ENCODE results near the gene RIPK4. TPM values are rescaled to one million over a fixed set of nuclear protein-coding genes. Genes with fewer than 3 reads are reported as not detected.

RIPK4 gene
- polyA plus RNA-seq, 3 donors: 0.05 to 0.09 TPM; not detected in 1

DNA sequence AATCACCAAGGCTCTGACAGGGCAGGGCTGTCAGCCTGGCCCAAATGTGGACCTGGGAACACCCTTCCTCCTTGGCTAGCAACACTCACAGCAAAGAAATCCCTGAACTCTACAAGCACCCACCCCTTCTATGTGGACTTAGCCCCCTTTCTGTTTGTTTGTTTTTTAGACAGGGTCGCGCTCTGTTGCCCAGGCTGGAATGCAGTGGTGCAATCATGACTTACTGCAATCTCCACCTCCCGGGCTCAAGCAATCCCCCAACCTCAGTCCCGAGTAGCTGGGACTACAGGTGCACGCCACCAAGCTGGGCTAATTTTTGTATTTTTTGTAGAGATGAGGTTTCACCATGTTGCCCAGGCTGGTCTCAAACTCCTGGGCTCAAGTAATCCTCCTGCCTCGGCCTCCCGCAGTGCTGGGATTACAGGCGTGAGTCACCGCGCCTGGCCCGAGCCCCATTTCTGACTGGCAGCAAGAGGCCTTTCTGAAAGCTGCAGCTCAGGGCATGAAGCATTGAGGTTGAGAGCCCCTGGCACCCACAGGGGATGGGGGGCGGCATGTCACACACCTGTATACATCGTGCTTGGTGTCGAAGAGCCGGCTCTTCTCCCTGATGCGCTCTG lies 16.2 kb downstream of the RIPK4 start:
- Histone ChIP-seq H3K79me2 (ENCODE audit: insufficient read depth, low read length) (no peaks in the 10 kb centered on the region), H3K4me2 (replicated peaks; ENCODE audit: extremely low read depth, low read length, poor library complexity, severe bottlenecking) (no peak overlapping the region), H4K20me1 (ENCODE audit: insufficient read depth, low read length) (no peaks in the 10 kb centered on the region), H3K27ac (ENCODE audit: low read depth in 1 of 2, low read length in 2 of 2) (no peak overlapping the region), H3K4me1 (ENCODE audit: control insufficient read depth in 1 of 2, insufficient read depth in 2 of 2, low read length in 2 of 2) (peaks cover 9 to 14% of the 10 kb centered on the region in 2 donors), H2AFZ (ENCODE audit: insufficient read depth, low read depth, low read length, poor library complexity, severe bottlenecking) (no peak overlapping the region), H3K36me3 (replicated peaks in 1 of 2; ENCODE audit: control insufficient read depth in 1 of 2, insufficient read depth in 2 of 2, low read length in 2 of 2) (no peaks in the 10 kb centered on the region), H3K27me3 (ENCODE audit: control insufficient read depth in 2 of 2, insufficient read depth in 2 of 2, low read length in 2 of 2) (no peaks in the 10 kb centered on the region), H3K4me3 (replicated peaks in 1 of 3; ENCODE audit: low read depth in 2 of 3, low read length in 3 of 3) (no peak overlapping the region), H3K9me3 (replicated peaks in 1 of 2; ENCODE audit: control insufficient read depth in 1 of 2, insufficient read depth in 1 of 2, low read length in 2 of 2) (no peaks in the 10 kb centered on the region), H3K9ac (ENCODE audit: insufficient read depth, low read length, poor library complexity, severe bottlenecking) (no peak overlapping the region)
- WGBS (ENCODE audit: insufficient coverage): 96% methylated on average over 8 of the region's 16 CpGs
- Mint-ChIP-seq H3K9me3 (peaks cover 0 to 3% (median 0%) of the 10 kb centered on the region in 7 donors), H3K27me3 (ENCODE audit: low read depth in 3 of 3) (peaks cover 11 to 23% (median 16%) of the 10 kb centered on the region in 3 donors), H3K4me1 (peaks cover 15% of the 10 kb centered on the region), H3K36me3 (no peaks in the 10 kb centered on the region), H3K27ac (no peak overlapping the region), H3K4me3 (no peak overlapping the region)
- intact Hi-C loops (cut with micrococcal nuclease): no loop called here
- no peak for DNase-seq
- TF ChIP-seq, protein P1, sequence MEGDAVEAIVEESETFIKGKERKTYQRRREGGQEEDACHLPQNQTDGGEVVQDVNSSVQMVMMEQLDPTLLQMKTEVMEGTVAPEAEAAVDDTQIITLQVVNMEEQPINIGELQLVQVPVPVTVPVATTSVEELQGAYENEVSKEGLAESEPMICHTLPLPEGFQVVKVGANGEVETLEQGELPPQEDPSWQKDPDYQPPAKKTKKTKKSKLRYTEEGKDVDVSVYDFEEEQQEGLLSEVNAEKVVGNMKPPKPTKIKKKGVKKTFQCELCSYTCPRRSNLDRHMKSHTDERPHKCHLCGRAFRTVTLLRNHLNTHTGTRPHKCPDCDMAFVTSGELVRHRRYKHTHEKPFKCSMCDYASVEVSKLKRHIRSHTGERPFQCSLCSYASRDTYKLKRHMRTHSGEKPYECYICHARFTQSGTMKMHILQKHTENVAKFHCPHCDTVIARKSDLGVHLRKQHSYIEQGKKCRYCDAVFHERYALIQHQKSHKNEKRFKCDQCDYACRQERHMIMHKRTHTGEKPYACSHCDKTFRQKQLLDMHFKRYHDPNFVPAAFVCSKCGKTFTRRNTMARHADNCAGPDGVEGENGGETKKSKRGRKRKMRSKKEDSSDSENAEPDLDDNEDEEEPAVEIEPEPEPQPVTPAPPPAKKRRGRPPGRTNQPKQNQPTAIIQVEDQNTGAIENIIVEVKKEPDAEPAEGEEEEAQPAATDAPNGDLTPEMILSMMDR (IDR thresholded peaks at IDR 0.05): no peak

DNA sequence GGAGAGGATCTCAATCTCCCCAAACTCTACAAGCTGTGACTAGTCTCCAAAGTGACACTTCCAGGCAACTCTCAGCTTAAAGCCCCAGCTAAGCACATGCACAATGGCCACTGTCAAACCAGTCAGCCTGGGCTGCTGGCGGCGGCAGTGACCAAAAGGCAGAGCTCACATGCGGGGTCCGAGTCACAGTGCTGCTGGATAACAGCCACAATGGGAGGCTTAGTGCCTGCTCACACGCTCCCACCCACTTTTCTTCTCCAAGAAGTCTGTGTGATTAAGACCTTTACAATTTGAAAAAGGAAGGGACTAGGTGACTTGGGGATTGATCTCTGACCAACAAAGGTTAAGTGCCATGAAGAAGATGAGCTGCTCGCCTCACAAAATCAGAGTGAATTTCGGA lies 16.8 kb downstream of the RIPK4 start:
- DNase-seq: no peak
- Histone ChIP-seq H3K9ac (ENCODE audit: insufficient read depth, low read length, poor library complexity, severe bottlenecking) (no peak overlapping the region), H3K4me1 (ENCODE audit: control insufficient read depth in 1 of 2, insufficient read depth in 2 of 2, low read length in 2 of 2) (peaks cover 9 to 14% of the 10 kb centered on the region in 2 donors), H3K27me3 (ENCODE audit: control insufficient read depth in 2 of 2, insufficient read depth in 2 of 2, low read length in 2 of 2) (no peaks in the 10 kb centered on the region), H3K4me3 (replicated peaks in 1 of 3; ENCODE audit: low read depth in 2 of 3, low read length in 3 of 3) (no peak overlapping the region), H3K36me3 (replicated peaks in 1 of 2; ENCODE audit: control insufficient read depth in 1 of 2, insufficient read depth in 2 of 2, low read length in 2 of 2) (no peaks in the 10 kb centered on the region), H3K79me2 (ENCODE audit: insufficient read depth, low read length) (no peaks in the 10 kb centered on the region), H3K4me2 (replicated peaks; ENCODE audit: extremely low read depth, low read length, poor library complexity, severe bottlenecking) (no peak overlapping the region), H4K20me1 (ENCODE audit: insufficient read depth, low read length) (no peaks in the 10 kb centered on the region), H3K9me3 (replicated peaks in 1 of 2; ENCODE audit: control insufficient read depth in 1 of 2, insufficient read depth in 1 of 2, low read length in 2 of 2) (no peaks in the 10 kb centered on the region), H2AFZ (ENCODE audit: insufficient read depth, low read depth, low read length, poor library complexity, severe bottlenecking) (no peak overlapping the region), H3K27ac (ENCODE audit: low read depth in 1 of 2, low read length in 2 of 2) (no peak overlapping the region)
- peaks cover 11 to 23% (median 19%) of the 10 kb centered on the region in 3 donors for H3K27me3 Mint-ChIP-seq (ENCODE audit: low read depth in 3 of 3)
- peaks cover 0 to 3% (median 0%) of the 10 kb centered on the region in 7 donors for H3K9me3 Mint-ChIP-seq
- peaks cover 15% of the 10 kb centered on the region for H3K4me1 Mint-ChIP-seq
- TF ChIP-seq, protein P1 (IDR thresholded peaks at IDR 0.05): no peak
- intact Hi-C loops (cut with micrococcal nuclease): no loop called here
- H3K27ac Mint-ChIP-seq: no peak overlapping the region
- H3K4me3 Mint-ChIP-seq: no peak overlapping the region
- no peaks in the 10 kb centered on the region for H3K36me3 Mint-ChIP-seq
- WGBS (ENCODE audit: insufficient coverage): 80% methylated on average over 5 of the region's 7 CpGs
